Astrocyte of the cerebellum (primary cell): ENCODE results near the gene CEP295NL.
"Not testable (repeated sequence)": the region's sequence is repeated elsewhere in the genome, so short reads cannot be mapped to it uniquely, and the experiment has no call there.

Experiments
- DNase-seq: peaks from one replicate; pipeline ENCODE4 v3.0.0-alpha.2; 2011; ENCODE audit warnings: low read depth
- H3K4me3 ChIP-seq: 2 replicates; pipeline ENCODE4 v1.5.1; 2011; ENCODE audit warnings: mild to moderate bottlenecking, low read depth, low read length, moderate library complexity
- CTCF ChIP-seq: IDR thresholded peaks from 2 replicates; pipeline ENCODE4 v1.5.1; 2012; ENCODE audit warnings: low read length, low read depth, moderate library complexity, mild to moderate bottlenecking; ENCODE audit errors: missing control alignments
- in situ Hi-C: cut with HindIII; loops from 2 replicates; pipeline ENCODE4 v1.10.0; 2017; ENCODE audit warnings: low sequenced_read_pairs

The CEP295NL gene

GRCh38 chr17:78883089-78883532, 19.9 kb downstream of the CEP295NL start:
- DNase-seq, result no peak
- peak overlapping the region; percentile 9 for H3K4me3 ChIP-seq
- in situ Hi-C loops, result no loop called here

GRCh38 chr17:78882540-78883088, 20.4 kb downstream of the CEP295NL start:
- no peak for DNase-seq
- H3K4me3 ChIP-seq, result no peak overlapping the region
- no peak for TF ChIP-seq CTCF
- in situ Hi-C loops, result no loop called here

More at GRCh38 chr17:78883089-78883532, 19.9 kb downstream of the CEP295NL start:
- no peak for TF ChIP-seq CTCF

DNA sequence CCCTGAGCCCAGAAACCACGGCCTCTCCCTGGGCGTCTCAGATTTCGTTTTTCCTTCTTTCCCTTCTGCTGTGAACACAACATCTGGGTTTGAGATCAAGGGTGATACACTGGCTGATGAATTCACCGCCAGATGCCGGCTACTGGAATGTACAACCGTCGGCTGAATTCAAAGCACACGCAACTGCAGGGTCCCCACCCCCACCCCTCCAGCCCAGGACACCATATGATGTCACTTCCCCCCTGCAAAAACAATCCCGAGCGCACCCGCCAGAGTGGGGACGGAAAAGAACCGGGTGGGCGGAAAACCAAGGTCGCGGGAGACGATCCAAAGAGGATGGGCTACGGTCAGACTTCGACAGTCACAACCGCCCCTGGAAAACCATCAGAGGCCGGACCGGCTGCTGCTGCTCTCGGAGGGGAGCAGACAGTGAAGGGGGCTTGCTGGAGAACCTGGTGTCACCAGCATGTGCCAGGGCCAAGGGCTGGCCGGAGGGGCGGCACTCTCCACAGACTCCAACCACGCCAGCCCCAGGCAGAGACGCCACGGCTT, 23.3 kb downstream of the CEP295NL start:
- in situ Hi-C loops, result no loop called here
- TF ChIP-seq CTCF, result no peak
- H3K4me3 ChIP-seq, result no peak overlapping the region
- peak; percentile 56 for DNase-seq

DNA sequence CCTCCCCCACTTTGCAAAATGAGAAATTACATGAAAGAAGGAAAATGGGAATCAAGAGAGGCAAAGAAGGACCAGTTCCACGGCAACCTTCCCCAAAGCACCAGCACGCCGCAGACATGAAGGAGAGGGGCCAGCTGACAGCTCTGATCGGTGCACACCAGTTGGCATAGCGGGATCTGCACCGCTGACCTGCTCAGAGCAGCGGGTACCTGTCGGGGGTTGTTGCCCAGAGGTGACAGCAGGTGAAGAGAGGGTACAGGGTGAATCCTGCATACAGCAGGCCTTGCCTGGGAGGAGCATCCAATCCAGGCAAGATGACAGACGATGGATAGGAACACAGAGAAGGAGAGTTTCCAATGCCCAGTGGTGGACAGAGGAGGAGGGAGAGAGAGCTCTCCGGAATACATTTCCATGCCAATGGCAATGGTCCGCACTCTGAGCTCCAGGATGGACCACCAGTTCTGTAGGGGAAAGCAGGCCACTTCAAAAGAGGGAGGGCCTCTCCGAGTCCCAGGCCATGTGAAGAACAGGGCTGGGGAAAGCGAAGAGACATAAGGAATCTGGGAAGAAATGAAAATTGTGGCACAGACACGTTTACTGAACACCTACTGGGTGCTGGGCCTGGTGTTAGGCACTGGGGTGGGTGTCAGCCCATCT, 24.0 kb downstream of the CEP295NL start:
- H3K4me3 ChIP-seq, result no peak overlapping the region

DNA sequence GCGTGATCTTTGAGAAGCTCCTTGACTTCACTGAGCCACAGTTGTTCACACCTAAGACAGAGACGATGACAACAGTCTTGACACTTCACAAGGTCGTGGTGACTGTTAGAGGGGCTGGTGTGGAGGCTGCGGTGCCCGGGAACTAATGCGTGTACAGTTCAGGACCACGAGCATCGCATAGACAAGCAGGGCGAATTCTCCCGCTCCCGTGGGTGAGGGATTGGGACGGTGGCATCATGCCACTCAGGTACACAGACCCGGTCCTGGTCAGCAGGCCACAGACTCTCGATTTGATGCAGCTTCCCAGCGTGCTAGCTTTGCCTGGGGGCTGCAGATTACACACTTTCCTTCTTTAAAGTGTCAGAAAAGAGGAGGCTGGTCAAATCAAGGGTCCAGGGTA, 24.7 kb downstream of the CEP295NL start:
- in situ Hi-C loops, result no loop called here
- H3K4me3 ChIP-seq, result no peak overlapping the region
- DNase-seq, result no peak
- no peak for TF ChIP-seq CTCF

More for the DNA sequence above, 24.0 kb downstream of the CEP295NL start:
- in situ Hi-C loops, result no loop called here
- no peak for DNase-seq
- TF ChIP-seq CTCF, result no peak

DNA sequence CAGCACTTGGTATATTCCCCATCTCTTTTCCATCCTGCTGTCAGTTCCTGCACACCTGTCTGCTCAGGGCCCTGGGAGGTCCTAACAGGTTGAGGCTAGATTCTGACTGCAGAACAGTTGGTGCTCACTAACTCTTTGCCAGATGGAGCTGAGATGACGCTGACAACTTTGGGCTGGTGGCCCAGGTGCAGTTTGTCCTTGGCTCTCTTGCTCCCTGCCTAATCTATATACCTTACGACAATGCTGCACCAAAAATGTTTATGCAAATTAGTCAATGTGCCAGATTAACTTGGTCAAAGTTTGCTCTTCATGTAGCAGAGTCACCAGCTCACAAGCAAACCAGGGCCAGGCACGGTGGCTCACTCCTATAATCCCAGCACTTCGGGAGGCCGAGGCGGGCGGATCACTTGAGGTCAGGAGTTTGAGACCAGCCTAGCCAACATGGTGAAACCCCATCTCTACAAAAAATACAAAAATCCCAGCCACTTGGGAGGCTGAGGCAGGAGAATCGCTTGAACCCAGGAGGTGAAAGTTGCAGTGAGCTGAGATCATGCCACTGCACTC, 26.0 kb downstream of the CEP295NL start:
- H3K4me3 ChIP-seq, in situ Hi-C loops, DNase-seq: not testable (repeated sequence)

- no peak overlapping the region for H3K4me3 ChIP-seq
- TF ChIP-seq CTCF, result no peak
- in situ Hi-C loops, result no loop called here
- no peak for DNase-seq
Measured at GRCh38 chr17:78876094-78876597, 26.9 kb downstream of the CEP295NL start.
